Spleen (tissue), 11 donors: ENCODE measurements around the gene ZBTB44. TPM values are rescaled to one million over a fixed set of nuclear protein-coding genes. Genes with fewer than 3 reads are reported as not detected.
A peak's percentile ranks its signal among the peaks of the same experiment; 100 is the strongest.

Experiments
- DNase-seq: peaks from one replicate; pipeline ENCODE4 v3.0.0-alpha.2; 2020
- H3K27ac ChIP-seq, 8 donors: fragments of 200-600 bp; sonication (generic) in 7 of 8; 1 replicate in 4 of 8; 2 replicates in 4 of 8; pipeline versions ENCODE4 v1.5.0 to v1.8.0; 2016 to 2021; ENCODE audit warnings: inconsistent platforms in 4 of 8, mild to moderate bottlenecking in 4 of 8, moderate library complexity in 1 of 8
- H3K27me3 ChIP-seq, 7 donors: fragments of 200-600 bp; sonication (generic) in 6 of 7; replicated peaks in 1 of 7; 1 replicate in 4 of 7; 2 replicates in 3 of 7; pipeline versions ENCODE4 v1.5.0 to v1.8.0; 2016 to 2021; ENCODE audit warnings: inconsistent platforms in 3 of 7, mild to moderate bottlenecking in 1 of 7
- H3K36me3 ChIP-seq, 6 donors: fragments of 200-600 bp; sonication (generic) in 5 of 6; 1 replicate in 4 of 6; 2 replicates in 2 of 6; pipeline versions ENCODE4 v1.5.0 to v1.8.0; 2016 to 2021; ENCODE audit warnings: inconsistent platforms in 2 of 6
- H3K4me1 ChIP-seq, 6 donors: fragments of 200-600 bp; sonication (generic) in 5 of 6; 1 replicate in 3 of 6; 2 replicates in 3 of 6; pipeline versions ENCODE4 v1.5.0 to v1.8.0; 2016 to 2021; ENCODE audit warnings: inconsistent platforms in 3 of 6
- H3K4me3 ChIP-seq, 8 donors: fragments of 200-600 bp; sonication (generic) in 7 of 8; 1 replicate in 4 of 8; 2 replicates in 4 of 8; pipeline versions ENCODE4 v1.5.0 to v1.8.0; 2016 to 2021; ENCODE audit warnings: inconsistent platforms in 4 of 8, mild to moderate bottlenecking in 4 of 8, moderate library complexity in 2 of 8
- H3K9me3 ChIP-seq, 8 donors: fragments of 200-600 bp; sonication (generic) in 7 of 8; 1 replicate in 4 of 8; 2 replicates in 4 of 8; pipeline versions ENCODE4 v1.5.0 to v1.8.0; 2016 to 2021; ENCODE audit warnings: inconsistent platforms in 4 of 8
- POLR2A ChIP-seq, 3 donors: fragments of 450-650 bp; IDR thresholded peaks; one replicate each; pipeline ENCODE4 v1.5.1; 2017; ENCODE audit warnings: antibody characterized with exemption in 3 of 3, mild to moderate bottlenecking in 1 of 3
- POLR2AphosphoS5 ChIP-seq, 3 donors: sonication (generic); formaldehyde crosslinking; IDR thresholded peaks; one replicate each; pipeline ENCODE4 v1.5.1; 2017; ENCODE audit warnings: antibody characterized with exemption in 3 of 3
- WGBS, 5 donors: extraction: QIAGEN DNeasy Blood & Tissue Kit in 3 of 5; methylation state at CpG; one replicate each; pipeline versions ENCODE4 v1.1.5 to v1.1.7; 2013 to 2018; 5-methylcytosine and 5-hydroxymethylcytosine counted together
- intact Hi-C: fragments of 100-400 bp; cut with DNase I; formaldehyde crosslinking; loops from one replicate; pipeline ENCODE4 v1.15.0; 2023; ENCODE audit warnings: low total_unique reads
- polyA plus RNA-seq, 3 donors: library from polyadenylated mRNA; stranded (reverse); fragments of 200-250 nt; gene quantifications; one replicate each; pipeline ENCODE4 v1.2.1, GENCODE V29; 2013
- total RNA-seq, 7 donors: library from RNA; depleted of rRNA in 3 of 7; stranded (reverse); fragments of >200 nt in 3 of 7; fragmentation: NEBNext Ultra II Directional in 4 of 7; extraction: Animal tissue kit (Norgen Biotek cat#: 25700) in 4 of 7; gene quantifications; one replicate each; pipeline versions ENCODE4 v1.1.0 to v1.2.1, GENCODE V29; 2016 to 2021
- TF ChIP-seq, protein P1 (sequence below), 11 experiments: fragments of 200-600 bp in 7 of 11; fragments of 450-650 bp in 4 of 11; sonication (generic) in 4 of 11; IDR thresholded peaks in 8 of 11; conservative IDR thresholded peaks in 3 of 11; 1 replicate in 7 of 11; 2 replicates in 4 of 11; pipeline versions ENCODE4 v1.4.0 to v1.8.0; 2016 to 2021; ENCODE audit warnings: antibody characterized with exemption in 11 of 11, inconsistent platforms in 4 of 11, mild to moderate bottlenecking in 1 of 11
- donor health status: healthy with polysubstance abuse.
- donor health status: DM: no; HTN: no; CAD: no; lungs with moderate emphysema.
- donor health status: DM: no; HTN: no; CAD: no.
- donor health status: Bipolar disorder and iron deficiency.
- donor health status: healthy.
- donor health status: DM: no; HTN: no; CAD: no.
- donor health status: DM: yes; HTN: yes; CAD: no.

Gene ZBTB44
- total and polyA plus RNA-seq, 10 donors: 12.4 to 79.6 (median 53.1) TPM

- DNase-seq: no peak
- peaks cover 0 to 15% (median 0%) of the 10 kb centered on the region in 6 donors for H3K36me3 ChIP-seq
- peaks cover 0 to 9% (median 8%) of the 10 kb centered on the region in 6 donors for H3K4me1 ChIP-seq
- 90 to 97% (median 94%) methylated on average over 9 of the region's 9 CpGs for WGBS, 5 donors
- intact Hi-C loops: loop anchor here (10.0 kb wide), 1 partner anchor 211 kb away; the partner anchor contains the start of gene ADAMTS8
- no peak overlapping the region for H3K27ac ChIP-seq
- no peaks in the 10 kb centered on the region for H3K9me3 ChIP-seq
- no peak overlapping the region for H3K4me3 ChIP-seq
- TF ChIP-seq POLR2A (IDR thresholded peaks at IDR 0.05): no peak
- TF ChIP-seq POLR2AphosphoS5 (IDR thresholded peaks at IDR 0.05): no peak
- TF ChIP-seq, protein P1, sequence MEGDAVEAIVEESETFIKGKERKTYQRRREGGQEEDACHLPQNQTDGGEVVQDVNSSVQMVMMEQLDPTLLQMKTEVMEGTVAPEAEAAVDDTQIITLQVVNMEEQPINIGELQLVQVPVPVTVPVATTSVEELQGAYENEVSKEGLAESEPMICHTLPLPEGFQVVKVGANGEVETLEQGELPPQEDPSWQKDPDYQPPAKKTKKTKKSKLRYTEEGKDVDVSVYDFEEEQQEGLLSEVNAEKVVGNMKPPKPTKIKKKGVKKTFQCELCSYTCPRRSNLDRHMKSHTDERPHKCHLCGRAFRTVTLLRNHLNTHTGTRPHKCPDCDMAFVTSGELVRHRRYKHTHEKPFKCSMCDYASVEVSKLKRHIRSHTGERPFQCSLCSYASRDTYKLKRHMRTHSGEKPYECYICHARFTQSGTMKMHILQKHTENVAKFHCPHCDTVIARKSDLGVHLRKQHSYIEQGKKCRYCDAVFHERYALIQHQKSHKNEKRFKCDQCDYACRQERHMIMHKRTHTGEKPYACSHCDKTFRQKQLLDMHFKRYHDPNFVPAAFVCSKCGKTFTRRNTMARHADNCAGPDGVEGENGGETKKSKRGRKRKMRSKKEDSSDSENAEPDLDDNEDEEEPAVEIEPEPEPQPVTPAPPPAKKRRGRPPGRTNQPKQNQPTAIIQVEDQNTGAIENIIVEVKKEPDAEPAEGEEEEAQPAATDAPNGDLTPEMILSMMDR (IDR thresholded peaks at IDR 0.05 in 8 of 11, conservative IDR thresholded peaks at IDR 0.05 in 3 of 11): no peak
- peaks cover 0 to 14% (median 0%) of the 10 kb centered on the region in 7 donors for H3K27me3 ChIP-seq
Observed at GRCh38 chr11:130213979-130214281, 100.8 kb downstream of the ZBTB44 start.

GRCh38 chr11:130213143-130213978 is 101.4 kb downstream of the ZBTB44 start:
- intact Hi-C loops: loop anchor here (10.0 kb wide), 1 partner anchor 211 kb away; the partner anchor contains the start of gene ADAMTS8

GRCh38 chr11:130212431-130212961 is 102.2 kb downstream of the ZBTB44 start:
- Histone ChIP-seq H3K27me3 (peaks cover 0 to 14% (median 0%) of the 10 kb centered on the region in 7 donors), H3K27ac (no peak overlapping the region), H3K9me3 (no peaks in the 10 kb centered on the region), H3K36me3 (peaks cover 0 to 23% (median 0%) of the 10 kb centered on the region in 6 donors), H3K4me1 (peaks cover 0 to 9% (median 8%) of the 10 kb centered on the region in 6 donors), H3K4me3 (peak overlapping the region in 1 of 8 donors; percentile 36)
- peak; percentile 74 for DNase-seq
- 71 to 81% (median 77%) methylated on average over 9 to 11 of the region's 11 CpGs for WGBS, 5 donors
- TF ChIP-seq, protein P1 (IDR thresholded peaks at IDR 0.05 in 8 of 11, conservative IDR thresholded peaks at IDR 0.05 in 3 of 11): no peak
- TF ChIP-seq POLR2AphosphoS5 (IDR thresholded peaks at IDR 0.05): no peak
- no peak for TF ChIP-seq POLR2A (IDR thresholded peaks at IDR 0.05)
- intact Hi-C loops: loop anchor here (10.0 kb wide), 1 partner anchor 212 kb away; the partner anchor contains the start of gene ADAMTS8

More at GRCh38 chr11:130213143-130213978, 101.4 kb downstream of the ZBTB44 start:
- Histone ChIP-seq H3K4me3 (peak overlapping the region in 1 of 8 donors; percentile 36), H3K27me3 (peaks cover 0 to 14% (median 0%) of the 10 kb centered on the region in 7 donors), H3K9me3 (no peaks in the 10 kb centered on the region), H3K36me3 (peaks cover 0 to 19% (median 0%) of the 10 kb centered on the region in 6 donors), H3K27ac (no peak overlapping the region), H3K4me1 (peaks cover 0 to 9% (median 8%) of the 10 kb centered on the region in 6 donors)
- no peak for TF ChIP-seq POLR2A (IDR thresholded peaks at IDR 0.05)
- TF ChIP-seq, protein P1 (IDR thresholded peaks at IDR 0.05 in 8 of 11, conservative IDR thresholded peaks at IDR 0.05 in 3 of 11): peak; percentile 77 to 96 (median 92)
- peak in 2 of 3 donors; percentile 53 to 59 for TF ChIP-seq POLR2AphosphoS5 (IDR thresholded peaks at IDR 0.05)
- peak; percentile 95 for DNase-seq
- 38 to 56% (median 40%) methylated on average over 20 to 28 of the region's 28 CpGs for WGBS, 5 donors
